ENCODE measurements around the gene BCL10. TPM values are rescaled to one million over a fixed set of nuclear protein-coding genes. Genes with fewer than 3 reads are reported as not detected.

The BCL10 gene
- total and polyA plus RNA-seq, 2 of the 13 experiments (the other 11 are each of a cell fraction or from before 2014, with no cell fraction given) = 3.7 to 14.1 TPM

DNA sequence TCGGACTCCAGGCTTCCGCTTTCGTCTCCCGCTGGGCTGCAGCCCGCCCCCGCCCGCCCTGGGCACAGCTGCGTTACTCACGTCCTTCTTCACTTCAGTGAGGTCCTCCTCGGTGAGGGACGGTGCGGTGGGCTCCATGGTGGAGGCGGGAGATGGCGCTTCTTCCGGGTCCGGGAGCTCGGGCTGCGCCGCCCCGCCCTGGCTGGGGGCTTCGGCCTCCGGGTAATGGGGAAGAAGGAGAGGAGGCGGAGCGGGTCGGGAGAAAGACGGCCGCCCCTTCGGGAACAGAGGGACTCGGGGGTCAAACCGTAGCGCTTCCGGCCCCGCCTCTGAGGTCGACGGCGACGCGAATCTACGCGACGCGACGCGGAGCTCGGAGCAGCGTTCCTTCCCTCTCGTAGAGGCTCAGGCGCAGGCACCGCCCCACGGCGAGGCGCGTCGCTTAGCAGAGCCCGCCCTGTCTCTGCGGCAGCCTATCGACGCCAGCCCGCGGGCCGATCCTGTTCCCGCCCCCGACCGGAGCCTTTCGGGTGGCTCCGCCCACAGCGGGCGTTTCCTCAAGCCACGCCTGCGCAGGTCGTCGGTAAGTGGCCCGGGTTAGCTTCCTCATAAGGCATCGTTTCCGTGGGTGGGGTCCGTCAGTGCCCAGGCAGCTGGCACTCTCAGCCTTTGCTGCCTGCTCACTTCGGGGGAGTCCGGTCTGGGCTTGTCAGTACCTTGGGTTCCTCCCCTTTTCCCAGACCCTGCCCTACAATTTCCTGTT is at the start of gene BCL10 (continued):
- TF ChIP-seq ZNF382 (CRISPR knock-in tag; IDR thresholded peaks at IDR 0.05; ENCODE audit: borderline replicate concordance) (no peak), SP1 (IDR thresholded peaks at IDR 0.05) (no peak; the same call in 1 of the 2 replicates), SP1 (CRISPR knock-in tag; IDR thresholded peaks at IDR 0.05) (peak; percentile 72), KMT2A (CRISPR knock-in tag; IDR thresholded peaks at IDR 0.05) (peak; percentile 52; the same call in 1 of the 2 replicates), ZNF788 (CRISPR knock-in tag; IDR thresholded peaks at IDR 0.05; ENCODE audit: borderline replicate concordance) (peak; percentile 67; the same call in 1 of the 2 replicates), IKZF4 (CRISPR knock-in tag; IDR thresholded peaks at IDR 0.05; ENCODE audit: borderline replicate concordance, low read depth, not compliant biosample characterization) (peak; percentile 7), HDAC2 (CRISPR knock-in tag; IDR thresholded peaks at IDR 0.05) (peak; percentile 65; the same call in 1 of the 2 replicates), ZNF124 (CRISPR knock-in tag; IDR thresholded peaks at IDR 0.05) (0 out of 2 replicates have a peak, but pooled peaks have one; percentile 33), RXRB (CRISPR knock-in tag; IDR thresholded peaks at IDR 0.05; ENCODE audit: borderline replicate concordance) (0 out of 2 replicates have a peak, but pooled peaks have one; percentile 31), ZSCAN31 (CRISPR knock-in tag; IDR thresholded peaks at IDR 0.05; ENCODE audit: low read depth) (peak; percentile 80; the same call in 1 of the 2 replicates), ZNF205 (CRISPR knock-in tag; IDR thresholded peaks at IDR 0.05) (0 out of 2 replicates have a peak, but pooled peaks have one; percentile 12), HOXA9 (CRISPR knock-in tag; IDR thresholded peaks at IDR 0.05; ENCODE audit: borderline replicate concordance) (no peak), ZNF224 (CRISPR knock-in tag; IDR thresholded peaks at IDR 0.05) (no peak), ZNF615 (CRISPR knock-in tag; IDR thresholded peaks at IDR 0.05; ENCODE audit: borderline replicate concordance) (no peak), ZNF468 (CRISPR knock-in tag; IDR thresholded peaks at IDR 0.05) (no peak), TAF1 (CRISPR knock-in tag; IDR thresholded peaks at IDR 0.05) (peak; percentile 77; the same call in 1 of the 2 replicates), MTF1 (CRISPR knock-in tag; IDR thresholded peaks at IDR 0.05) (no peak), SYNCRIP (IDR thresholded peaks at IDR 0.05; ENCODE audit: insufficient read depth, low read depth, low read length) (no peak)
- TF ChIP-seq, protein P1, sequence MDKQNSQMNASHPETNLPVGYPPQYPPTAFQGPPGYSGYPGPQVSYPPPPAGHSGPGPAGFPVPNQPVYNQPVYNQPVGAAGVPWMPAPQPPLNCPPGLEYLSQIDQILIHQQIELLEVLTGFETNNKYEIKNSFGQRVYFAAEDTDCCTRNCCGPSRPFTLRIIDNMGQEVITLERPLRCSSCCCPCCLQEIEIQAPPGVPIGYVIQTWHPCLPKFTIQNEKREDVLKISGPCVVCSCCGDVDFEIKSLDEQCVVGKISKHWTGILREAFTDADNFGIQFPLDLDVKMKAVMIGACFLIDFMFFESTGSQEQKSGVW (CRISPR knock-in tag; IDR thresholded peaks at IDR 0.05; ENCODE audit: borderline replicate concordance) = no peak
- TF ChIP-seq, protein P2, sequence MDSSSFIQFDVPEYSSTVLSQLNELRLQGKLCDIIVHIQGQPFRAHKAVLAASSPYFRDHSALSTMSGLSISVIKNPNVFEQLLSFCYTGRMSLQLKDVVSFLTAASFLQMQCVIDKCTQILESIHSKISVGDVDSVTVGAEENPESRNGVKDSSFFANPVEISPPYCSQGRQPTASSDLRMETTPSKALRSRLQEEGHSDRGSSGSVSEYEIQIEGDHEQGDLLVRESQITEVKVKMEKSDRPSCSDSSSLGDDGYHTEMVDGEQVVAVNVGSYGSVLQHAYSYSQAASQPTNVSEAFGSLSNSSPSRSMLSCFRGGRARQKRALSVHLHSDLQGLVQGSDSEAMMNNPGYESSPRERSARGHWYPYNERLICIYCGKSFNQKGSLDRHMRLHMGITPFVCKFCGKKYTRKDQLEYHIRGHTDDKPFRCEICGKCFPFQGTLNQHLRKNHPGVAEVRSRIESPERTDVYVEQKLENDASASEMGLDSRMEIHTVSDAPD (CRISPR knock-in tag; IDR thresholded peaks at IDR 0.05) = no peak; the same call in 1 of the 2 replicates
- TF ChIP-seq, protein P3, sequence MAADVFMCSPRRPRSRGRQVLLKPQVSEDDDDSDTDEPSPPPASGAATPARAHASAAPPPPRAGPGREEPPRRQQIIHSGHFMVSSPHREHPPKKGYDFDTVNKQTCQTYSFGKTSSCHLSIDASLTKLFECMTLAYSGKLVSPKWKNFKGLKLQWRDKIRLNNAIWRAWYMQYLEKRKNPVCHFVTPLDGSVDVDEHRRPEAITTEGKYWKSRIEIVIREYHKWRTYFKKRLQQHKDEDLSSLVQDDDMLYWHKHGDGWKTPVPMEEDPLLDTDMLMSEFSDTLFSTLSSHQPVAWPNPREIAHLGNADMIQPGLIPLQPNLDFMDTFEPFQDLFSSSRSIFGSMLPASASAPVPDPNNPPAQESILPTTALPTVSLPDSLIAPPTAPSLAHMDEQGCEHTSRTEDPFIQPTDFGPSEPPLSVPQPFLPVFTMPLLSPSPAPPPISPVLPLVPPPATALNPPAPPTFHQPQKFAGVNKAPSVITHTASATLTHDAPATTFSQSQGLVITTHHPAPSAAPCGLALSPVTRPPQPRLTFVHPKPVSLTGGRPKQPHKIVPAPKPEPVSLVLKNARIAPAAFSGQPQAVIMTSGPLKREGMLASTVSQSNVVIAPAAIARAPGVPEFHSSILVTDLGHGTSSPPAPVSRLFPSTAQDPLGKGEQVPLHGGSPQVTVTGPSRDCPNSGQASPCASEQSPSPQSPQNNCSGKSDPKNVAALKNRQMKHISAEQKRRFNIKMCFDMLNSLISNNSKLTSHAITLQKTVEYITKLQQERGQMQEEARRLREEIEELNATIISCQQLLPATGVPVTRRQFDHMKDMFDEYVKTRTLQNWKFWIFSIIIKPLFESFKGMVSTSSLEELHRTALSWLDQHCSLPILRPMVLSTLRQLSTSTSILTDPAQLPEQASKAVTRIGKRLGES (CRISPR knock-in tag; IDR thresholded peaks at IDR 0.05; ENCODE audit: borderline replicate concordance) = no peak
- TF ChIP-seq, protein P4, sequence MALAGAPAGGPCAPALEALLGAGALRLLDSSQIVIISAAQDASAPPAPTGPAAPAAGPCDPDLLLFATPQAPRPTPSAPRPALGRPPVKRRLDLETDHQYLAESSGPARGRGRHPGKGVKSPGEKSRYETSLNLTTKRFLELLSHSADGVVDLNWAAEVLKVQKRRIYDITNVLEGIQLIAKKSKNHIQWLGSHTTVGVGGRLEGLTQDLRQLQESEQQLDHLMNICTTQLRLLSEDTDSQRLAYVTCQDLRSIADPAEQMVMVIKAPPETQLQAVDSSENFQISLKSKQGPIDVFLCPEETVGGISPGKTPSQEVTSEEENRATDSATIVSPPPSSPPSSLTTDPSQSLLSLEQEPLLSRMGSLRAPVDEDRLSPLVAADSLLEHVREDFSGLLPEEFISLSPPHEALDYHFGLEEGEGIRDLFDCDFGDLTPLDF (CRISPR knock-in tag; IDR thresholded peaks at IDR 0.05) = peak; percentile 74; the same call in 1 of the 2 replicates
